Activated CD4-positive, alpha-beta T cell treated with anti-CD3 and anti-CD28 coated beads, Interleukin-2, amount 50 U/mL, for 16 hours (primary cell): ENCODE data around the gene PCDHGA7.
"Not testable (repeated sequence)": the region's sequence is repeated elsewhere in the genome, so short reads cannot be mapped to it uniquely, and the experiment has no call there.

Experiments
- DNase-seq: peaks from one replicate; pipeline ENCODE4 v3.0.0-alpha.2; 2020

PCDHGA7 gene

GRCh38 chr5:141382469-141383294 is at the start of gene PCDHGA7:
Gene PCDHGA7 (plus strand): TSS chr5:141382742. CDS start chr5:141382900, 158 bp downstream.
- DNase-seq = no peak

- DNase-seq = peak; percentile 24
Measured at GRCh38 chr5:141338538-141339306, 43.8 kb upstream of the PCDHGA7 start, which contains the start of gene PCDHGA2. Gene PCDHGA2 (plus strand): TSS chr5:141338760.

- not testable (repeated sequence) for DNase-seq
Measured at GRCh38 chr5:141340781-141341354, 41.7 kb upstream of the PCDHGA7 start.

GRCh38 chr5:141342773-141343172 is 39.8 kb upstream of the PCDHGA7 start:
- no peak for DNase-seq

GRCh38 chr5:141343242-141343952 is 39.1 kb upstream of the PCDHGA7 start, which contains the start of gene PCDHGA3:
Gene PCDHGA3 (plus strand): TSS chr5:141343829. CDS start chr5:141344034, 205 bp downstream.
- DNase-seq = no peak

GRCh38 chr5:141343953-141344463 is 38.5 kb upstream of the PCDHGA7 start:
- DNase-seq = no peak

GRCh38 chr5:141345327-141345726 is 37.2 kb upstream of the PCDHGA7 start:
- DNase-seq = no peak

- not testable (repeated sequence) for DNase-seq
Measured at GRCh38 chr5:141346017-141346416, 36.5 kb upstream of the PCDHGA7 start.

- DNase-seq = peak; percentile 21
Measured at GRCh38 chr5:141349917-141350619, 32.5 kb upstream of the PCDHGA7 start, which contains the start of gene PCDHGB1. Gene PCDHGB1 (plus strand): TSS chr5:141350099. CDS start chr5:141350261, 162 bp downstream.

GRCh38 chr5:141351591-141351990 is 31.0 kb upstream of the PCDHGA7 start:
- DNase-seq = no peak

- no peak for DNase-seq
Measured at GRCh38 chr5:141354900-141355469, 27.6 kb upstream of the PCDHGA7 start, which contains the start of gene PCDHGA4. Gene PCDHGA4 (plus strand): TSS chr5:141355021. CDS start chr5:141355108, 87 bp downstream.

GRCh38 chr5:141355641-141356040 is 26.9 kb upstream of the PCDHGA7 start:
- no peak for DNase-seq

GRCh38 chr5:141356133-141356532 is 26.4 kb upstream of the PCDHGA7 start:
- DNase-seq = no peak

GRCh38 chr5:141356950-141357349 is 25.6 kb upstream of the PCDHGA7 start:
- DNase-seq = no peak

- DNase-seq = no peak
Measured at GRCh38 chr5:141359790-141360426, 22.6 kb upstream of the PCDHGA7 start, which contains the start of gene PCDHGB2. Gene PCDHGB2 (plus strand): TSS chr5:141359994. CDS start chr5:141360136, 142 bp downstream.

GRCh38 chr5:141360685-141361084 is 21.9 kb upstream of the PCDHGA7 start:
- DNase-seq = no peak

GRCh38 chr5:141362719-141363118 is 19.8 kb upstream of the PCDHGA7 start:
- DNase-seq = no peak

GRCh38 chr5:141363952-141364660 is 18.4 kb upstream of the PCDHGA7 start, which contains the start of gene PCDHGA5:
Gene PCDHGA5 (plus strand): TSS chr5:141364162. CDS start chr5:141364331, 169 bp downstream.
- no peak for DNase-seq

GRCh38 chr5:141366016-141366896 is 16.3 kb upstream of the PCDHGA7 start:
- no peak for DNase-seq
